ENCODE measurements around the gene HOXA6.

Gene HOXA6

GRCh38 chr7:27162561-27163287 lies 15.2 kb upstream of the HOXA6 start:
- no peak overlapping the region for H3K27ac Mint-ChIP-seq
- H3K4me1 Mint-ChIP-seq (ENCODE audit: low read depth), result peaks cover 33% of the 10 kb centered on the region
- H3K4me3 Mint-ChIP-seq, result no peak overlapping the region
- peaks cover 50% of the 10 kb centered on the region for H3K27me3 Mint-ChIP-seq
- no peaks in the 10 kb centered on the region for H3K9me3 Mint-ChIP-seq (ENCODE audit: low read depth)
- no peaks in the 10 kb centered on the region for H3K36me3 Mint-ChIP-seq

- H3K4me1 Mint-ChIP-seq (ENCODE audit: low read depth), result peaks cover 35% of the 10 kb centered on the region
- no peaks in the 10 kb centered on the region for H3K9me3 Mint-ChIP-seq (ENCODE audit: low read depth)
- H3K36me3 Mint-ChIP-seq, result no peaks in the 10 kb centered on the region
- peaks cover 49% of the 10 kb centered on the region for H3K27me3 Mint-ChIP-seq
- no peak overlapping the region for H3K4me3 Mint-ChIP-seq
- no peak overlapping the region for H3K27ac Mint-ChIP-seq
Observed at GRCh38 chr7:27161721-27162560, 14.4 kb upstream of the HOXA6 start.

- Mint-ChIP-seq H3K9me3 (ENCODE audit: low read depth) (no peaks in the 10 kb centered on the region), H3K36me3 (no peaks in the 10 kb centered on the region), H3K27ac (no peak overlapping the region), H3K4me1 (ENCODE audit: low read depth) (peaks cover 37% of the 10 kb centered on the region), H3K27me3 (peaks cover 49% of the 10 kb centered on the region), H3K4me3 (peak overlapping the region; percentile 73)
Observed at GRCh38 chr7:27161214-27161720, 13.7 kb upstream of the HOXA6 start.

- peaks cover 47% of the 10 kb centered on the region for H3K27me3 Mint-ChIP-seq
- no peaks in the 10 kb centered on the region for H3K36me3 Mint-ChIP-seq
- no peak overlapping the region for H3K27ac Mint-ChIP-seq
- peak overlapping the region; percentile 73 for H3K4me3 Mint-ChIP-seq
- H3K9me3 Mint-ChIP-seq (ENCODE audit: low read depth), result no peaks in the 10 kb centered on the region
- H3K4me1 Mint-ChIP-seq (ENCODE audit: low read depth), result peaks cover 36% of the 10 kb centered on the region
Observed at GRCh38 chr7:27160546-27161213, 13.1 kb upstream of the HOXA6 start.

GRCh38 chr7:27160145-27160545 lies 12.6 kb upstream of the HOXA6 start:
- Mint-ChIP-seq H3K27ac (no peak overlapping the region), H3K9me3 (ENCODE audit: low read depth) (no peaks in the 10 kb centered on the region), H3K4me1 (ENCODE audit: low read depth) (peaks cover 38% of the 10 kb centered on the region), H3K4me3 (peak overlapping the region; percentile 72), H3K36me3 (no peaks in the 10 kb centered on the region), H3K27me3 (peaks cover 50% of the 10 kb centered on the region)

- H3K36me3 Mint-ChIP-seq, result peaks cover 3% of the 10 kb centered on the region
- H3K4me3 Mint-ChIP-seq, result peak overlapping the region; percentile 72
- peak overlapping the region; percentile 35 for H3K27ac Mint-ChIP-seq
- H3K9me3 Mint-ChIP-seq (ENCODE audit: low read depth), result no peaks in the 10 kb centered on the region
- H3K27me3 Mint-ChIP-seq, result peaks cover 53% of the 10 kb centered on the region
- H3K4me1 Mint-ChIP-seq (ENCODE audit: low read depth), result peaks cover 43% of the 10 kb centered on the region
Observed at GRCh38 chr7:27159266-27160144, 11.9 kb upstream of the HOXA6 start.

GRCh38 chr7:27158436-27159265 lies 11.1 kb upstream of the HOXA6 start:
- Mint-ChIP-seq H3K4me1 (ENCODE audit: low read depth) (peaks cover 51% of the 10 kb centered on the region), H3K4me3 (no peak overlapping the region), H3K27ac (no peak overlapping the region), H3K36me3 (peaks cover 3% of the 10 kb centered on the region), H3K9me3 (ENCODE audit: low read depth) (no peaks in the 10 kb centered on the region), H3K27me3 (peaks cover 55% of the 10 kb centered on the region)

- peaks cover 3% of the 10 kb centered on the region for H3K36me3 Mint-ChIP-seq
- peaks cover 56% of the 10 kb centered on the region for H3K27me3 Mint-ChIP-seq
- H3K9me3 Mint-ChIP-seq (ENCODE audit: low read depth), result no peaks in the 10 kb centered on the region
- H3K27ac Mint-ChIP-seq, result peak overlapping the region; percentile 16
- H3K4me3 Mint-ChIP-seq, result peak overlapping the region; percentile 35
- H3K4me1 Mint-ChIP-seq (ENCODE audit: low read depth), result peaks cover 51% of the 10 kb centered on the region
Observed at GRCh38 chr7:27157702-27158431, 10.3 kb upstream of the HOXA6 start.

- Mint-ChIP-seq H3K36me3 (peaks cover 3% of the 10 kb centered on the region), H3K27me3 (peaks cover 54% of the 10 kb centered on the region), H3K4me1 (ENCODE audit: low read depth) (peaks cover 52% of the 10 kb centered on the region), H3K9me3 (ENCODE audit: low read depth) (no peaks in the 10 kb centered on the region), H3K4me3 (peak overlapping the region; percentile 32), H3K27ac (peak overlapping the region; percentile 61)
Observed at GRCh38 chr7:27156916-27157701, 9.5 kb upstream of the HOXA6 start.

- Mint-ChIP-seq H3K4me1 (ENCODE audit: low read depth) (peaks cover 58% of the 10 kb centered on the region), H3K27me3 (peaks cover 58% of the 10 kb centered on the region), H3K27ac (peak within 1 kb of the TSS; percentile 76), H3K9me3 (ENCODE audit: low read depth) (no peaks in the 10 kb centered on the region), H3K4me3 (peak within 1 kb of the TSS; percentile 83), H3K36me3 (peaks cover 3% of the 10 kb centered on the region)
Observed at GRCh38 chr7:27156508-27156898, 8.9 kb upstream of the HOXA6 start, which contains the start of gene HOXA7. HOXA7 (minus strand) TSS chr7:27156675; CDS start chr7:27156545, 130 bp downstream.

GRCh38 chr7:27155816-27156507 lies 8.4 kb upstream of the HOXA6 start:
- Mint-ChIP-seq H3K27me3 (peaks cover 59% of the 10 kb centered on the region), H3K4me1 (ENCODE audit: low read depth) (peaks cover 60% of the 10 kb centered on the region), H3K4me3 (peak overlapping the region; percentile 83), H3K27ac (peak overlapping the region; percentile 76), H3K36me3 (peaks cover 3% of the 10 kb centered on the region), H3K9me3 (ENCODE audit: low read depth) (no peaks in the 10 kb centered on the region)
